Fibroblast of skin of back (primary cell): ENCODE data around the gene EHD2.
"Not testable (repeated sequence)": the region's sequence is repeated elsewhere in the genome, so short reads cannot be mapped to it uniquely, and the experiment has no call there.

ENCODE experiments used
- DNase-seq: peaks from one replicate; pipeline ENCODE4 v3.0.0-alpha.2; 2013

Gene EHD2

DNA sequence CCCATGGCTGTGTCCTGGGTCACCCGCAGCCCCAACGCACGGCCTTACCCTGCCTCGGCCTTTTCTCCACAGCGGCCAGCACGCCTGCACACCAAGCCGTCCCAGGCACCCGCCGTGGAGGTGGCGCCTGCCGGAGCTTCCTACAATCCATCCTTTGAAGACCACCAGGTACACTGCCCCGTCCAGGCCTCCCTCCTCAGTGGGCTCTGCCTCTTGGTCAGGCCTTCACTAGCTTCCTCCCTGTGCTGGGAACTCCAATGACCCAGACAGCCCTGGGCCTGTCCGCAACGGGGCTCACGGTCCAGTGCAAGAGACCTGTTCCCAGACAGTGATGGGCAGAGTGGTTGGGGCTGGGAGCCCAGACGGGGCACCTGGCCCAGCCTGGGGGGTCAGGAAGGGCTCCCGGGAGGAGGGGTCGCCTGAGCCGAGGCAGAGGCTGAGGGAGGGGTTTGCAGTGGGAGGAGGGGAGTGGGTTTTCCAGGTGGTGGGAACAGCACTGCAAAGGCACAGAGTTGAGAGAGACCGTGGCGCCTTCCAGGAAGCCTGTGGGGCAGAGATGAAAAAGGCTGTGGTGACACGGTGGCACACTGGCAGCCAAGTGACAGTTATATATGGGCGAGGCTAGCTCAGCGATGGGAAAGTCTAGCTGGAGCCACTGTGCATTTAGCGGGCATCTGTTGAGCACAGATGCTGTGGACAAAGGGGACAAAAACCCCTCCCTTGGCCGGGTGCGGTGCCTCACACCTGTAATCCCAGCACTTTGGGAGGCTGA, 39.4 kb downstream of the EHD2 start:
- DNase-seq, result no peak

DNA sequence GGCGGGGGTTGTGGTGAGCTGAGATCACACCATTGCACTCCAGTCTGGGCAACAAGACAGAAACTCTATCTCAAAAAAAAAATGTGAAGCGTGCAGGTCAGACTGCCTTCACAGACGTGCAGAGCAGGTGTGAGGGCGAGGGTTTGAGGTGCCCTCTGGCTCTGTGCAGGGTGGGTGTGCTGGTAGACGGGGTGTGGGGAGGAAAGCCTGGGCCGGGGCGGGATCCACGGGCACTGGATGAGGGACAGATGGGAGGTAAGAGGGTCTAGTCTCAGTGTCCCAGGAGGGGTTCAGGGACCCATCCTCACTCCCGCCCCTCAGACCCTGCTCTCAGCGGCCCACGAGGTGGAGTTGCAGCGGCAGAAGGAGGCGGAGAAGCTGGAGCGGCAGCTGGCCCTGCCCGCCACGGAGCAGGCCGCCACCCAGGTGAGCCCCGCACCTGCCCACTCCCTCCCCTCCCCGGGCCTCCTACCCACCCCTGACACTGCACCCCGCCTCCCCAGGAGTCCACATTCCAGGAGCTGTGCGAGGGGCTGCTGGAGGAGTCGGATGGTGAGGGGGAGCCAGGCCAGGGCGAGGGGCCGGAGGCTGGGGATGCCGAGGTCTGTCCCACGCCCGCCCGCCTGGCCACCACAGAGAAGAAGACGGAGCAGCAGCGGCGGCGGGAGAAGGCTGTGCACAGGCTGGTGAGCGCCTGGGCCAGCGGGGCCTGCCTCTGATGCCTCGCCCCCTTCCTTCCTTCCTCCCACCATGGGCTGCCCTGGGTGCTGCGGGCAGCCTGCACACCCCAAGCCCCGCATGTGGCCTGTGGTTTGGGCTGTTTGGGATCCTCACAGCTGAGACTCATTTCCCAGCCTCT, 41.2 kb downstream of the EHD2 start:
- DNase-seq, result no peak

DNA sequence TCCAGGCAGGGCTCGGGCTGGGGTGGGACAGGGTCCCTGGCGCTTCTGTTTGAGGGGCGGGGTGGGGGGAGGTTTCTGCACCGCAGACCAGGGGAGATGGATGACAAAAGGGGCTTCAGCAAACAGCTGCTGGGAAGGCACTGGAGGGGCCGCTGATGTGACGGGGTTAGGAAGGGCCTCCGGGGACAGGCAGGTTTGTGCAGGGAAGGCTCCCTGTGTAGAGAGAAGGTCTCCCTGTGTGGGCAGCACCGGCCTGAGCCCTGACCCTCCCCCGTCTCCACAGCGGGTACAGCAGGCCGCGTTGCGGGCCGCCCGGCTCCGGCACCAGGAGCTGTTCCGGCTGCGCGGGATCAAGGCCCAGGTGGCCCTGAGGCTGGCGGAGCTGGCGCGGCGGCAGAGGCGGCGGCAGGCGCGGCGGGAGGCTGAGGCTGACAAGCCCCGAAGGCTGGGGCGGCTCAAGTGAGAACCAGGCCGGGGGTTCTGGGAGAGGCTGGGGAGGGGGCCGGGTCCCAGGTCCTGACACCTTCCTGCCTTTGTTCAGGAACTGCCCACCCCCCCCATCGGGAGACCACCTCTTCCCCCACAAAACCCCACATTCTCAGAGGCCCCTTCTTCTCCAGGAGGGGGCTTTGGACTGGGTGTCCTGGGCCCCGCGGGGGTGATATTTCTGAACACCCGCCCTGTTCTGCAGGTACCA, 42.0 kb downstream of the EHD2 start:
- DNase-seq, result no peak

DNA sequence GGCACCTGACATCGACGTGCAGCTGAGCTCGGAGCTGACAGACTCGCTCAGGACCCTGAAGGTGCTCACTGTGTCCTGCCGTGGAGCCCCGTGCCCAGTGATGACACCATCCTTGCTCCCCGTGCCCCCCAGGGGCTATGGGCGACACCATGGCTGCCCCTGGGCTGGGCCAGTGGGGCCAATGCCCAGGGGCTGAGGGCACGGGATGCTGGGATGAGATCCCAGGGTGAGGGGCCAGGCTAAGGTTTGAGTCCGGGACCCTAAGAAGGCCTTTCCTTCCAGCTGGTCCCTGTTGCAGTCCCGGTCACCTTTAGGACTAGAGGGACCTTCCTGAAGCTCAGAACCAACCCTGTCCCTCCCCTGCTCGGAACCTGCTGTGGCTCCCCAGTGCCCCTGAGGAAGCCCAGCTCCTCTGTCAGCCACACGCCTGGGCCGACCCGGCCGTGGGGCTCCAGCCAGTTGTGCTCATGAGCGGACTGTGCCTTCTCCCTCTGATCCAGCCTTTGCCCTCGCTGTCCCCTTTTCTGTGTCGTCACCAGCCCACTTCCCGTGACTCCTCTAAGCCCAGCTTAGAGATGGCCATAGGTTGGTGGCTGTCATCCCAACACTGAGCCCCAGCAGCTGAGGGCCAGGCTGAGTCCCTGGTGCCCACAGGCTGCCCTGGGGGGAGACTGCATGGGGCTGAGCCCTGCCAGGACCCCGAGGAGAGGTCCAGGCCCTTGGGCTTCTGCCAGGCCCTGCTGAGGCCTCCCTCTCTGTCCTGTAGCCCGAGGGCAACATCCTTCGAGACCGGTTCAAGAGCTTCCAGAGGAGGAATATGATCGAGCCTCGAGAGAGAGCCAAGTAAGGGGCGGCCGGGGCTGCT, 42.8 kb downstream of the EHD2 start:
- no peak for DNase-seq

DNA sequence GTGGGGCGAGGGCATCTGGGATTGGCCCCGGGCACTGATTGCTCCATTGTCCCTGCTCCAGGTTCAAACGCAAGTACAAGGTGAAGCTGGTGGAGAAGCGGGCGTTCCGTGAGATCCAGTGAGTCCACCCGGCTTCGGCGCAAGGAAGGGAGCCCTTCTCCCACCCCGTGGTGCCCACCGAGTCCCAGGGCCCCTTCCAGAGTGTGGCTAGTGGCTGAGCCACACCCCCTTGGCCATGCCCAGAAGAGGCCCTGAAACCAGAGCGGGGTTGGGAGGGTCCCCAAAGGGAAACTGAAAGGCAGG, 43.4 kb downstream of the EHD2 start:
- no peak for DNase-seq

DNA sequence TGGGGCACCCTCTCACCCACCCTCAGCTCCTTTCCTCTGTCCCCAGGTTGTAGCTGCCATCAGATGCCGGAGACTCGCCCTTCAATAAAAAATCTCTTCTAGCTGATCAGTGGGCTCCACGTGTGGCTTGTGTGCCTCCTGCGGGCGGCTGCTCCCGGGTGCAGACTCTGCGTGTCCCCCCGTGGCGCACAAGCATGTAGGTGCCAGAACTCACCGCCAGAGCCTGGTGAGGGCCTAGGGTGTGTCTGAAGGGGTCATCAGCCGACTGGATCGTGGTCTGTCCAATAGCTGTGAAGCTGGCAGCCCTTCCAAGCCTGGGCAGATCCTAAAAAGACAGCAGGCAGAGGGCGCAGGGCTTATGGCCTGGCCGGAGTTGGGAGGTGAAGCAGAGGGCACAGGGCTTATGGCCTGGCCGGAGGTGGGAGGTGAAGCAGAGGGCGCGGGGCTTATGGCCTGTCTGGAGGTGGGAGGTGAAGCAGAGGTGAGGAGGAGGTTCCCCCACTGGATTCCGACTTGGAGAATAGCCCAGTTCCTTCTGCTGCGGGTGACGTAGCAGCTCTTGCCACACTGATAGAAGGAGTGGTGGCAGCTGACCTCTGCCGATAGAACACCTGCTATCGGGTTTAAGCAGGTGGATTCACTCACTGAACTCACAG, 43.9 kb downstream of the EHD2 start:
- DNase-seq, result no peak

DNA sequence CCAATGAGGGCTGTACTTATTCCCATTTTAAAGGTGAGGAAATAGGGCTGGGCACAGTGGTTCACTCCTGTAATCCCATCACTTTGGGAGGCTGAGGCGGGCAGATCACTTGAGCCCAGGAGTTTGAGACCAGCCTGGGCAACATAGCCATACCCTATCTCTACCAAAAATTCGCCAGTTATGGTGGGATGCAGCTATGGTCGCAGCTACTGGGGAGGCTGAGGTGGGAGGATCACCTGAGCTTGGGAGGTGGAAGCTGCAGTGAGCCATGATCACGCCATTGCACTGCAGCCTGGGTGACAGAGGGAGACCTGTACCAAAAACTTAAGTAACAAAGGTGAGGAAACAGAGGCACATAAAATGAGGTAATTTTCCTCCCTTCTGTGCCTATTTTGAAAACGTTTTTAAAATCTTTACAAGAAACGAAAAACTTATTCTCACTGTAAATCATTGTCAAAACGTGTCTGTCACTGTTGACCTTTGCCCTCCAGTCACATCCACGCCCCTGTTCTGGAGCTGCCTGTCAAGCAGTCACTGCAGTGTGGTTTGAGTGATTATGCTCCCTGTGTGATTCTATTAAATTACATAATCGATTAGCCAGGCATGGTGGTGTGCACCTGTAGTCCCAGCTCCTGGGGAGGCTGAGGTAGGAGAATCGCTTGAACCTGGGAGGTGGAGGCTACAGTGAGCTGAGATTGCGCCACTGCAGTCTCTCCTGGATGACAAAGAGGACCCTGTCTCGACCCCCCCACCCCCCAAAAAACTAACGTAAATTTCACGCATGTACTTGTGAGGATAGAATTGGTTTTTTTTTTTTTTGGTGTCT, 44.6 kb downstream of the EHD2 start:
- DNase-seq, result no peak

DNA sequence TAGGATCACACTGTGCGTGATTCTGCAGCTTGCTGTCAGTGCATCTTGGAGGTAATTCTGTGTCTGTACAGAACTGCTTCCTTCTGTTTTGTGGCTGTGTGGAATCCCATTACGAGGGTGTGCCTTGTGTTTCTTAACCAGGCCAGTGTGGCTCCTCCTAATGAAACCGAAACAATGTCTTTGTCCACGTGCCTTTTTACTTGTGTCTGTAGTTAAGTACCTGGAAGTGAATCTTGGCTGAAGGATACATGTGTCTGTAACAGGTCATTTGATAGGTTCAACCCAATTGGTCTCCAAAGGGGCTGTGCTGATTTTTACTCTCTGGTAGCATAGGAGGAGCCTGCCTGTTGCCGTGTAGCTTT, 45.2 kb downstream of the EHD2 start:
- no peak for DNase-seq

DNA sequence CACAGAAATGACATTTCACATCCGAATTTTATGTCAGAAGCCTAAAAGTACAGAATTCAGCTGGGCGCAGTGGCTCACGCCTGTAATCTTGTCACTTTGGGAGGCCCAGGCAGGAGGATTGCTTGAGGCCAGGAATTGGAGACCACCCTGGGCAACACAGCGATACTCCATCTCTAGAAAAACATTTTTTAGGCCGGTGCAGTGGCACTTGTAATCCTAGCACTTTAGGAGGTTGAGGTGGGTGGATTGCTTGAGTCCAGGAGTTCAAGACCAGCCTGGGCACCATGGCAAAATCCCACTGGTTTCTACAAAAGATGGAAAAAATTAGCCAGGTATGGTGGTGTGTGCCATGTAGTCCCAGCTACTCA, 47.4 kb downstream of the EHD2 start:
- DNase-seq, result no peak

DNA sequence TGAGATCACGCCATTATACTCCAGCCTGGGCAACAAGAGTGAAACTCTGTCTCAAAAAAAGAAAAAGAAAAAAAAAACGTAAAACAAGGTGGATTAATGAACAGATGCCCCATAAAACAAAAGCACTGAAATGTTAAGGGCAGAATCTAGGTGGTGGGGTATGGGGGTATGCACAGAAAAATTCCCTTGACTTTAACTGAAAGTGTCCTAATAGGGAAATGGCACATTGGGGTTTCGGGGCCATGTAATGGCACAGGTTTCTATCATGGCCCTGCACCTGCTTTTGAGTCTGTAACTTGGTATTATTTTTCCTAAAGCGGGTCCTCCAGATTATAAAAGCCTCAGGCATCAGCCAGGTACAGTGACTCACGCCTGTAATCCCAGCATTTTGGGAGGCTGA, 48.3 kb downstream of the EHD2 start:
- no peak for DNase-seq

DNA sequence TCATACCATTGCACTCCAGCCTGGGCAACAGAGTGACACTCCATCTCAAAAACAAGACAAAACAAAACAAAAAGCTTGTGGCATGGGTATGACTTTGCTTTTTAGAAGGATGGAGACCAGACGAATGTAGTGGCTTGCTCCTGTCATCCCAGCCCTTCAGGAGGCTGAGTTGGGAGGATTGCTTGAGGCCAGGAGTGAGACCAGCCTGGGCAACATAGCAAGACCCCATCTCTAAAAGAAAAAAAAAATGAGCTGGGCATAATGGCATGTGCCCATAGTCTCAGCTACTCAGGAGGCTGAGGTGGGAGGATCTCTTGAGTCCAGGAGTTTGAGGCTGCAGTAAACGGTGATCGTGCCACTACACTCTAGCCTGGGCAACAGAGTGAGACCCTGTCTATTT, 48.9 kb downstream of the EHD2 start:
- no peak for DNase-seq

DNA sequence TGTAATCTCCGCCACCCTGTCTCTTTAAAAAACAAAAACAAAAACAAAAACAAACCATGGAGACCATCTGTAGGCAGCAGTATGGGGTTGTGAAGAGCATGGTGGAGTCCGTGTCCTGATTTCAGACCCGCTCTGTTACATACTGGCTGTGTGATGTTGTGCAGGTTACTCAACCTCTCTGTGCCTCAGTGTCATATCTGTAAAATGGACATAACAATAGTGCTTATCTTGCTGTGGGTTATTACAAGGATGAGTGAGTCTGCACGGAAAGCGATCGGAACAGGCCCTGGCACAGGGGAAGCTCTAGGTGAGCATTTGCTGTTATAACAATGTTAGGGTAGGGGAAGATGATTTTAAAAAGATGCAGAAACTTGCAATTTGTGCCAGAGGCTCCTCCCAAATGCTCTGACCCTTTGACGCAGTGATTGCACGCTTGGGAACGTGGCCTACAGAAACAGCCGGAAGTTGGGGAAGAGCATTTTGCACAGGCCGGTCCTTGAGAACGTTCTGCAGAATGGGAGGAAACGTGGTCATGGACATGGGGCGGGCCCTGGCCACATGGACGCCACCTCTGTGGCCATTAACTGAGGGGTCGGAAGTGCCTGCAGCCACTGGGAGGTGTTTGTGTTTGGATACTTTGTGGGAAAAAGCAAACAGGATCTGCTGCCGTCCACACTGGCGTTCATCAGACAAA, 49.5 kb downstream of the EHD2 start:
- DNase-seq, result no peak

DNA sequence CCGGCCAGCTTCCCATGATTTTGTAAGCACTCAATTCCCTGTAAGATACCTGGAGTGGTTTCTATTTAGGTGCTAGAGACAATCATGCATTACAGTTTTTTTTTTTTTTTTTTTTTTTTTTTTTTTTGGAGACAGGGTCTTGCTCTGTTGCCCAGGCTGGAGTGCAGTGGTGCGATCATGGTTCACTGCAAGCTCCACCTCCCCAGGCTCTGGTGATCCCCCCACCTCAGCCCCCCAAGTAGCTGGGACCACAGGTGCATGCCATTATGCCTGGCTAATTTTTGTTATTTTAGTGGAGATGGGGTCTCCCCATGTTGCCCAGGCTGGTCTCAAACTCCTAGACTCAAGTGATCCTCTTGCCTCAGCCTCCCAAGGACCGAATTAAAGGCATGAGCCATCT, 51.5 kb downstream of the EHD2 start:
- DNase-seq, result not testable (repeated sequence)

DNA sequence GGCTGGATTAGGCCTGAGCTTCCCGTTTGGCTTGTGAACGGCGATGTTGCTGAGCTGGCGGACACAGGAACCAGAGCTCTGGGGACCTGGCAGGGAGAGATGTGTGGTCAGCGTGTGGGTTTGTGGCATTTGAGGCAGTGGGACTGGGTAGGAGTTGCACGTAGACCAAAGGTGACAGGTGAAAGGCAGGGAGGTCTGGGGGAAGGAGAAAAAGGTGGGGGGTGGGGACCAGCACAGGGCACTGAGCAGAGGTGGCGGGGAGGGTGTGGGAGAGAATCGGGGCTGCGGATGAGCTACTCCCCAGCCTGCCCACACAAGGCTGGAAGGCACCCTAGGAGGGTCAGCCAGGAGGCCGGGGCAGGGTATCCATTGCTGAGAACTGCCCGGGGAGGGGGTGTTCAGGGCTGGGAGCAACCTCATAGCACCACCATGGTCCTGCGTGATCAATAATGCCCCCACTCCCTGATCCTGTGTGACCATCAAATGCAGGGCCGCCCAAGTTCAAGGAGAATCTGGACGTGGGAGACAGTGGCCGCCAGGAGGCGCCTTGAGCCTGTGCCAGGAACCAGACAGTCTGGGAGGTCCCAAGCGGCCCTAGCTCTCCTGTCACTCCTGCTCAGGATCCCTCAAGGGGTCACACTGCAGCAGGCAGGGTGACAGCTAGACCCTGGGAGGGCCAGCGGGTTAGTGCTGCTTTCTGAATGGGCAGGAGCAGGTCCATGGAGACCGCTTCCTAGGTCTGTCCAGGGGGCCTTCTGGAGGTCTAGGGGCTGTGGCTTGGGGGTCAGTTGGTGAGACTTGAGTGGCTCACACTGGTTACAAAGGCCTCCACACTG, 52.5 kb downstream of the EHD2 start:
- DNase-seq, result peak; percentile 61

DNA sequence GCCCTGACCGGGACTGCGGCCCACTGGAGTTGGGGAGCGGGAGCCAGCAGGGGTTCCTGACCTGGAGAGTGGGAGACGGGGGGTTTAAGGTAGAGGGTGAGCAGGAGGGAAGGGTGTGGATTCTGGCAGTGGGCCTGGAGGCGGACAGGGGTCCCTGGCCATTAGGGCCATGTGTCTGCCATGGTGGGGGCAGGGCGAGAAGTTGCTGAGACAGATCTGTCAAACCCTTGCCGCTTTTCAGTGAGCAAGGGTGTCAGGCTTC, 53.1 kb downstream of the EHD2 start:
- no peak for DNase-seq

DNA sequence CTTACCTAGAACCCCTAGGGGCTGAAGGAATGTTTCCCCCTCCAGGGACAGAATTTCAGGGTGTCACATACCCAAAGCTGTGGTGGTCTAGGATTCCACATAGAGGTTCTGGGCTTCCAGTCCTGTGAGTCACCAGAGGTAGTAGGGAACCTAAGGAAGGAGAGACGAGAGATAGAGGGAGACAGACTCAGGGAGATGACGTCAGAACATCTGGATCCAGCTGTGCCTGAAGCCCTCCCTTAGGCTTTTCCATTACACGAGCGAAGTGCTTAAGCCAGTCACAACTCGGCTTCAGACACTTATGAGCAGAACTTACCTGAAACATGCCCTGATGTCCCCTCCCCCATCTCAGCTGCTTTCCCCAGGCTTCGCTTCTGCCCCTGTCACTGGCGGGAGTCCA, 53.4 kb downstream of the EHD2 start:
- no peak for DNase-seq

DNA sequence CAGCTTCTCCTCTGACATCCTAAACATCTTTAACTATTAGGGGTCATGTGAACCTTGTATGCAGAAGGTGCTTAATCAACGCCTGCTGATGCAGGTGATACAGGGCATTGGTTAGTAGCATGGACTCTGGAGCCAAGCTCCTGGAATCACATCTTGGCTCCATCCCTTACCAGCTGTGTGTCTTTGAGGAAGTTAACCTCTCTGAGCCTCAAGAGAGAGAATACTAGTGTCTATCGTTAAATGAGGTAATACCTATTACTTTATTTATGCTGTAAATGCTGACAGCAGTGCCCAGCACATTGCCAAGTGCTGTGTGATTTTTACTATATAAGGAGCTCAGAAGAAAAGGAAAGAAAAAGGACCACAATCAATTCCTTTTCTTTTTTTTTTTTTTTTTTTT, 54.1 kb downstream of the EHD2 start:
- DNase-seq, result no peak

DNA sequence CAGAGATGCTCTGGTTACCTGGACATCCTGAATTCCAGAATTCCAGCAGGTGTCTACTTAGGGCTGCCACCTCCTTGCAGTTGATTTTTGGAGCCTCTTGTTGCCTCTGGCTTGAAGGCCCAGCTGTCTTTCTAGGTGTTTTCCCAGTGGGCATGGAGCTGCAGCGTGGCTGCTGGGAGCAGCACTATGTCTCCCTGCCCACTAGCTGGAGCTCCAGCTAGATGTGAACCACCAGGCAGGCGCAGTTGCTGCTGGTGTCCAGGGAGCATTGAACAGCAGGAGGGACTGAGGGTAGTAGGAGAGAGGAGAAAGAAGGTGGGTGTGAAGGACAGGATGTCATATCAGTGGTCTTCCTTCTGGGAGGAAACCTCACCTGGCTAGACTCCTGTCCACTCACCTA, 55.4 kb downstream of the EHD2 start:
- no peak for DNase-seq

DNA sequence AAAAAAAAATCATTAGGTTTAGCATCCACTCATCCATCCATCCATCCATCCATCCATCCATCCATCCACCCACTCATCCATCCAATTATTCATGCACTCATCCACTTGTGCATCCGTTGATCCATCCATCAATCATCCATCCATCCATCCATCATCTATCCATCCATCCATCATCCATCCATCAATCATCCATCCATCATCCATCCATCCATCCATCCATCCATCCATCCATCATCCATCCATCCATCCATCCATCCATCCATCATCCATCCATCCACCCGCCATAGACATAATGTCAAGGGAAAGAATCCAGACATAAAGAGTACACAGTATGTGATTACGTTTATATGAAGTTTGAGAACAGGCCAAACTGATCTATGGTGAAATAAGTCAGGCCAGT, 56.3 kb downstream of the EHD2 start:
- no peak for DNase-seq

DNA sequence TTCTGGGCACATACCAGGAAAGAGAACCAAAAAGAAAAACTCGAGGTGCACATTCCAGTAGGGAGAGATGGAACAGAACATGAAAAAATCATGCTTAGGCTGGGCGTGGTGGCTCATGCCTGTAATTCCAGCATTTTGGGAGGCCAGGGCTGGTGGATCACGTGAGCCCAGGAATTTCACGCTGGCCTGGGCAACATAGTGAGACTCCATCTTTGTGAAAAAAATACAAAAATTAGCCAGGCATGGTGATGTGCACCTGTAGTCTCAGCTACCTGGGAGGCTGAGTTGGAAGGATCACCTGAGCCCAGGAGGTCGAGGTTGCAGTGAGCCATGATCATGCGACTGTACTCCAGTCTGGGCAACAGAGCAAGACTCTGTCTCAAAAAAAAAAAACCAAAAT, 58.1 kb downstream of the EHD2 start:
- not testable (repeated sequence) for DNase-seq
